Mesenchymal stem cell (in vitro differentiated cells and primary cell): ENCODE measurements around the gene SLC39A13.
A peak's percentile ranks its signal among the peaks of the same experiment; 100 is the strongest.

ENCODE experiments used
- DNase-seq: peaks from one replicate; pipeline ENCODE4 v3.0.0-alpha.2; 2013
- H2AFZ ChIP-seq: one replicate; pipeline ENCODE4 v1.6.1; 2013; ENCODE audit warnings: low read depth, mild to moderate bottlenecking, control low read depth, inconsistent platforms, low read length, moderate library complexity
- H2AK5ac ChIP-seq: 2 replicates; pipeline ENCODE4 v1.6.1; 2013; ENCODE audit warnings: low read length, moderate library complexity, mild to moderate bottlenecking, inconsistent platforms; ENCODE audit not compliant: severe bottlenecking
- H2BK120ac ChIP-seq: one replicate; pipeline ENCODE4 v1.6.1; 2013; ENCODE audit warnings: low read depth, mild to moderate bottlenecking, inconsistent platforms, low read length, moderate library complexity
- H2BK12ac ChIP-seq, 2 experiments: one replicate each; pipeline ENCODE4 v1.6.1; 2013; ENCODE audit warnings: inconsistent platforms in 2 of 2, low read length in 2 of 2, mild to moderate bottlenecking in 2 of 2, moderate library complexity in 2 of 2, control low read depth in 1 of 2
- H2BK15ac ChIP-seq: one replicate; pipeline ENCODE4 v1.6.1; 2013; ENCODE audit warnings: mild to moderate bottlenecking, low read depth, inconsistent platforms; ENCODE audit not compliant: poor library complexity, severe bottlenecking
- H2BK5ac ChIP-seq: 2 replicates; pipeline ENCODE4 v1.6.1; 2013; ENCODE audit warnings: low read depth, mild to moderate bottlenecking, low read length, control low read depth, inconsistent platforms; ENCODE audit not compliant: poor library complexity, severe bottlenecking
- H3K14ac ChIP-seq, 2 experiments: one replicate each; pipeline ENCODE4 v1.6.1; 2013; ENCODE audit warnings: inconsistent platforms in 2 of 2, low read length in 2 of 2, control low read depth in 1 of 2, mild to moderate bottlenecking in 1 of 2, moderate library complexity in 1 of 2
- H3K18ac ChIP-seq, 2 experiments: one replicate each; pipeline ENCODE4 v1.6.1; 2013; ENCODE audit warnings: inconsistent platforms in 2 of 2, low read length in 2 of 2, control low read depth in 1 of 2, low read depth in 1 of 2, mild to moderate bottlenecking in 1 of 2
- H3K23ac ChIP-seq, 2 experiments: one replicate each; pipeline ENCODE4 v1.6.1; 2013; ENCODE audit warnings: inconsistent platforms in 2 of 2, low read length in 2 of 2, mild to moderate bottlenecking in 2 of 2, moderate library complexity in 2 of 2, control low read depth in 1 of 2
- H3K27ac ChIP-seq: 2 replicates; pipeline ENCODE4 v1.5.1; 2013; ENCODE audit warnings: mild to moderate bottlenecking, moderate library complexity, low read length, control low read depth, inconsistent platforms; ENCODE audit not compliant: poor library complexity, severe bottlenecking
- H3K27me3 ChIP-seq, 2 experiments: 2 replicates each; pipeline versions ENCODE4 v1.6.1 to v1.7.0; 2013; ENCODE audit warnings: low read length in 2 of 2, mild to moderate bottlenecking in 2 of 2, moderate library complexity in 2 of 2, control low read depth in 1 of 2, inconsistent platforms in 1 of 2; ENCODE audit not compliant: control insufficient read depth in 1 of 2, insufficient read depth in 1 of 2
- H3K36me3 ChIP-seq, 2 experiments: 2 replicates each; pipeline versions ENCODE4 v1.6.1 to v1.7.0; 2013; ENCODE audit warnings: low read length in 2 of 2, control low read depth in 1 of 2, inconsistent platforms in 1 of 2, low read depth in 1 of 2, mild to moderate bottlenecking in 1 of 2; ENCODE audit not compliant: insufficient read depth in 2 of 2, control insufficient read depth in 1 of 2
- H3K4ac ChIP-seq, 2 experiments: one replicate each; pipeline ENCODE4 v1.6.1; 2013; ENCODE audit warnings: inconsistent platforms in 2 of 2, low read length in 2 of 2, mild to moderate bottlenecking in 2 of 2, moderate library complexity in 2 of 2, control low read depth in 1 of 2, low read depth in 1 of 2
- H3K4me1 ChIP-seq: 2 replicates; pipeline ENCODE4 v1.6.1; 2013; ENCODE audit warnings: low read depth, low read length, control low read depth; ENCODE audit not compliant: control insufficient read depth, insufficient read depth
- H3K4me2 ChIP-seq: 2 replicates; pipeline ENCODE4 v1.6.1; 2013; ENCODE audit warnings: low read length, mild to moderate bottlenecking, inconsistent platforms; ENCODE audit not compliant: poor library complexity, severe bottlenecking
- H3K4me3 ChIP-seq, 2 experiments: 2 replicates each; pipeline versions ENCODE4 v1.5.1 to v1.7.0; 2013; ENCODE audit warnings: low read length in 2 of 2, mild to moderate bottlenecking in 2 of 2, control low read depth in 1 of 2, low read depth in 1 of 2; ENCODE audit not compliant: insufficient read depth in 1 of 2
- H3K79me1 ChIP-seq: replicated peaks from 2 replicates; pipeline ENCODE4 v1.6.1; 2013; ENCODE audit warnings: mild to moderate bottlenecking, control low read depth, low read length, inconsistent platforms; ENCODE audit not compliant: poor library complexity, severe bottlenecking
- H3K9ac ChIP-seq: 2 replicates; pipeline ENCODE4 v1.7.0; 2013; ENCODE audit warnings: mild to moderate bottlenecking, low read length, moderate library complexity
- H3K9me3 ChIP-seq: 2 replicates; pipeline ENCODE4 v1.7.0; 2013; ENCODE audit warnings: mild to moderate bottlenecking, low read length; ENCODE audit not compliant: control insufficient read depth
- H4K8ac ChIP-seq: one replicate; pipeline ENCODE4 v1.6.1; 2013; ENCODE audit warnings: inconsistent platforms, mild to moderate bottlenecking, low read length, moderate library complexity
- H4K91ac ChIP-seq: one replicate; pipeline ENCODE4 v1.6.1; 2013; ENCODE audit warnings: mild to moderate bottlenecking, low read length, inconsistent platforms
- whole genome bisulfite sequencing: methylation state at CpG from one replicate; pipeline ENCODE4 v1.1.7; 2013; ENCODE audit warnings: mixed read lengths; 5-methylcytosine and 5-hydroxymethylcytosine counted together

SLC39A13 gene

DNA sequence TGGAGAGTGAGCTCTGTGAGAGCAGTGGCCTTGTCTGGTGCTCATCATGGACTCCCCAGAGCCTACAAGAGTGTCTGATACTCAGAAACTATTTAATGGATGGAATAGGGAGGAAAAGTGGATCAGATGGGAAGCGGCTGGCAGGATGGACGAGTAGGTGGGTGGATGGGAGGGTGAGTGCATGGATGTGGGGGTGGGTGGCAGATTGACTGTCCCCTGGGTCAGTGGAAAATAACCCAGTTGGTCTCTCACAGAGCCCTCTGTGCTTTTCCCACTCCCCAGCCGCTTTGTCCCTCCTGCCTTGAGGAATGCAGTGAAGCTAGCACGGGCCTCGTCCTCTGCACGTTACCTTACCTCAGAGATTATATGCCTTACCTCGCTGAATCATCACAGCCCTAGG lies 36.0 kb upstream of the SLC39A13 start:
- no peak overlapping the region for H2BK5ac ChIP-seq
- no peak overlapping the region for H3K23ac ChIP-seq
- H3K4me3 ChIP-seq = no peak overlapping the region
- H2BK15ac ChIP-seq = no peak overlapping the region
- H2BK12ac ChIP-seq = no peak overlapping the region
- peaks cover 23% of the 10 kb centered on the region for H3K4me1 ChIP-seq
- no peak overlapping the region for H3K4me2 ChIP-seq
- H2AFZ ChIP-seq = no peak overlapping the region
- no peak overlapping the region for H2AK5ac ChIP-seq
- DNase-seq = no peak
- H4K8ac ChIP-seq = no peak overlapping the region
- no peaks in the 10 kb centered on the region for H3K36me3 ChIP-seq
- H3K9ac ChIP-seq = no peak overlapping the region
- no peak overlapping the region for H3K4ac ChIP-seq
- H3K18ac ChIP-seq = no peak overlapping the region
- no peaks in the 10 kb centered on the region for H3K27me3 ChIP-seq
- 84% methylated on average over 6 of the region's 7 CpGs for WGBS
- no peak overlapping the region for H3K27ac ChIP-seq
- no peak overlapping the region for H2BK120ac ChIP-seq
- H3K79me1 ChIP-seq = no peaks in the 10 kb centered on the region
- no peak overlapping the region for H3K14ac ChIP-seq
- no peaks in the 10 kb centered on the region for H3K9me3 ChIP-seq
- H4K91ac ChIP-seq = no peak overlapping the region

DNA sequence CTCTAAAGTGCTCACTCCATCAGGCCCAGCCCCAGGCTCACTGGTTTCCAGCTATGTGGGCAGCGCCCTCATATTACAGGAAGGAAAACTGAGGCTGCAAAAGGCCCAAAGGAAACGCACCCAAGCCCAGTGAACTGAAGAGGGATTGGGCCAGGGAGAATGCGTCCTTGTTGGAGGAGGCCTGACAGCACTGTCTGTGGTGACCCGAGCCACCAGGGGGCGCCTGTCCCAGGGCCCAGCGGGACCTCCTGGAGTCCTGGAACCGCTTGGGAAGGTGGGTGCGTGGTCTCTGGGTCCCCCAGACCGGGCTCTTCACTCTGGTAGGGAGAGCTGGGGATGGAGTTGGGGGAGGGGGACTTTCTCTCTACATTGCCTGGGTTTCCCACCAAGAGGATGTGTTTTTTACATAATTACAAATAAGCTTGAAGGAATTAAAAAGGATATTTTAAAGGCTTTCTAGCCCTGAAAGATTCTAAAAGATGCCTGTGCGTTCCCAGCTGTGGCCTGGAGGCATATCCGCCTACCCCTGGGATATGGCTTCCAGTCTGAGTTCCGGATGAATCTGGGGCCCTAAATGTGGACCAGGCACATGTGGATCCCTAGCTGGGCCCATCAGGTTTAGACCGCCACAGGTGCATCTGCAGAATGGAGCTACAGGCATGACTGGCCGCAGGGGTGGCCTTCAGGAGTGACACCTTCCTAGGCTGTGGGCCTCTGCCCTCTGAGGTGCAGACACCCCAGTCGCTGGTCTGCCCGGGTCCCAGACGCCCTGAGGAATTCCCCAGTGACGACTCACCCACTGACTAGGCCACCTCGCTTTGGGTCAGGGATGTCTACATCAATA lies 34.3 kb upstream of the SLC39A13 start:
- no peak overlapping the region for H3K4ac ChIP-seq
- no peak overlapping the region for H3K4me2 ChIP-seq
- H3K9ac ChIP-seq = no peak overlapping the region
- 39% methylated on average over 18 of the region's 19 CpGs for WGBS
- no peak overlapping the region for H2BK5ac ChIP-seq
- no peaks in the 10 kb centered on the region for H3K9me3 ChIP-seq
- no peak overlapping the region for H3K14ac ChIP-seq
- peak overlapping the region; percentile 92 for H4K8ac ChIP-seq
- H2AK5ac ChIP-seq = no peak overlapping the region
- no peak overlapping the region for H2BK120ac ChIP-seq
- peaks cover 0 to 5% of the 10 kb centered on the region in 2 experiments for H3K27me3 ChIP-seq
- no peak overlapping the region for H3K18ac ChIP-seq
- no peak overlapping the region for H3K23ac ChIP-seq
- H3K4me3 ChIP-seq = no peak overlapping the region
- DNase-seq = peak; percentile 77
- peaks cover 23% of the 10 kb centered on the region for H3K4me1 ChIP-seq
- H3K27ac ChIP-seq = no peak overlapping the region
- no peak overlapping the region for H2BK15ac ChIP-seq
- no peaks in the 10 kb centered on the region for H3K36me3 ChIP-seq
- H3K79me1 ChIP-seq = no peaks in the 10 kb centered on the region
- H2BK12ac ChIP-seq = no peak overlapping the region
- H2AFZ ChIP-seq = no peak overlapping the region
- H4K91ac ChIP-seq = no peak overlapping the region

DNA sequence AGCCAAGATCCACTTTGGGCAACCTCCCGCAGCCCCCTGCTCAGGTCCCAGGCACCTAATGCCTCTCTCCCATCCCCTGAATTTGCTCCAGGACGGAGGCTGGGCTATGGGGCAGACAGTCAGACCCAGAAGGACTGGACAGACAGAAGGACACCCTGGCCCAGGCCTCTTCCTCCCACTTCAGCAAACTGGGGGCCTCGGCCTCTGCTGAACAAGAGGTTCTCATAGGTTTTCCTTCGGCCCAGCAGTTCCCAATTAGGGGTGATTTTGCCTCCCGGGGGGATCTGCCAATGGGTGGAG lies 33.7 kb upstream of the SLC39A13 start:
- H2AK5ac ChIP-seq = no peak overlapping the region
- no peaks in the 10 kb centered on the region for H3K79me1 ChIP-seq
- no peak overlapping the region for H3K4ac ChIP-seq
- H3K36me3 ChIP-seq = no peaks in the 10 kb centered on the region
- H3K27ac ChIP-seq = no peak overlapping the region
- H3K4me2 ChIP-seq = no peak overlapping the region
- H2BK12ac ChIP-seq = no peak overlapping the region
- H3K4me3 ChIP-seq = no peak overlapping the region
- peaks cover 23% of the 10 kb centered on the region for H3K4me1 ChIP-seq
- WGBS = 78% methylated on average over 5 of the region's 5 CpGs
- no peak overlapping the region for H2BK5ac ChIP-seq
- DNase-seq = no peak
- H3K9ac ChIP-seq = no peak overlapping the region
- no peak overlapping the region for H2BK15ac ChIP-seq
- no peak overlapping the region for H2BK120ac ChIP-seq
- no peak overlapping the region for H3K14ac ChIP-seq
- H3K27me3 ChIP-seq = peaks cover 0 to 7% of the 10 kb centered on the region in 2 experiments
- no peak overlapping the region for H3K18ac ChIP-seq
- no peak overlapping the region for H4K8ac ChIP-seq
- no peak overlapping the region for H3K23ac ChIP-seq
- H2AFZ ChIP-seq = no peak overlapping the region
- no peaks in the 10 kb centered on the region for H3K9me3 ChIP-seq
- H4K91ac ChIP-seq = no peak overlapping the region

DNA sequence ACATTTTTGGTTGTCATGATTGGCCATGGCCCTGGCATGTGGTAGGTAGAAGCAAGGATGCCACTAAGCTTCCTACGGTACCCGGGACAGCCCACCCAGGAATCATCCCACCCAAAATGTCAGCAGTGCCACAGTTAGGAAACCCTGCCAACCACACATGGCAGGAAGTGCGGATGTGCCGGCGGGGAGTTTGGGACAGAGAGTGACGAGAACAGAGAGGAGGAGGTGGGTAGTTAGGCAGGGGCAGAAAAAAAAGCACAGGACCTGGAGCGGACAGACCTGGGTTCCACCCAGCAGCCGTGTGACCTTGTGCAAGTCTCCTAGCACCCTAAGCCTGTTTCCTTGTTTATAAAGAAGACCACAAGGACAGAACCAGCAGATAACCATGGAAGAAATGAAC lies 33.4 kb upstream of the SLC39A13 start:
- Histone ChIP-seq H3K23ac (no peak overlapping the region), H3K4me2 (no peak overlapping the region), H3K79me1 (no peaks in the 10 kb centered on the region), H2AFZ (no peak overlapping the region), H2BK5ac (no peak overlapping the region), H3K18ac (no peak overlapping the region), H2AK5ac (no peak overlapping the region), H3K4me1 (peaks cover 23% of the 10 kb centered on the region), H4K8ac (no peak overlapping the region), H3K4me3 (no peak overlapping the region), H3K27ac (no peak overlapping the region), H2BK12ac (no peak overlapping the region), H4K91ac (no peak overlapping the region), H2BK120ac (no peak overlapping the region), H3K27me3 (peaks cover 0 to 7% of the 10 kb centered on the region in 2 experiments), H3K9ac (no peak overlapping the region), H3K14ac (no peak overlapping the region), H3K9me3 (no peaks in the 10 kb centered on the region), H3K4ac (no peak overlapping the region), H2BK15ac (no peak overlapping the region), H3K36me3 (no peaks in the 10 kb centered on the region)
- no peak for DNase-seq
- WGBS = 89% methylated on average over 8 of the region's 8 CpGs
